ENCODE data around the gene ANKRD11. TPM values are rescaled to one million over a fixed set of nuclear protein-coding genes. Genes with fewer than 3 reads are reported as not detected.

Gene ANKRD11
- total RNA-seq, 1 donor, result 97.4 TPM

DNA sequence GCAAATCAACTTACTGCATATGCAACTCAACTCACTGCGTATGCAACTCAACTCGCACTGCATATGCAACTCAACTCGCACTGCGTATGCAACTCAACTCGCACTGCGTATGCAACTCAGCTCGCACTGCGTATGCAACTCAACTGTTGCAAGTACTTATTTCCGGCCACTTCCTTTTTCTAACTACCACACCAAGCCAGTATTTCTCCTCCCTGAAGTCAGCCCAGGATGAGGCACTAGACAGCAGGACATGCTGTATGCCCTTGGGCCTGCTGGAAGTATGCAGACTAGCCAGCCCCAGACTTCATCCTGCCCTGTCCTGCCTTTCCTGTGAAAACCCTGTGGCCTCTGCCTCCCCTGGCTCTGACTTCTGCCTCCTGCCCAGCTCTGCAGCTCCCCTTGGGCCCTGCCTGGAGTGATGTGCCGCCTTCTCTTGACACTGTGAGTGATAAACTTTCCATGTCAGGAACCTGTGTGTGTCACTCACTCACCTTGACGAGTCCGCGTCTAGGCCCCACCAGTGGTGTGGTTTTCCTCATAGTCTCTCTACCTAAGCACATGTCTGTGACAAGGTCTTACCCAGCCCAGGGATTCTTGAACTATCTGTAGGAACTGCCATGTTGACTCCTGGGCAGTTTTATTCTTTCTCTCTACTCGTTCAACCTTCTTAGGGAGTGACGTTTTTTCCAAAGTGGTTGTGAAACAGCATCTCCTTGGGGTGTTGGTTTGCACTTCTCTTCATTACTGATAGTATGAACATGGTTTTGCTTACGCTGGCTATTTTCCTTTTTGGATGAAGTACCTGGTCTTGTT, 256.5 kb downstream of the ANKRD11 start:
- DNase-seq (ENCODE audit: insufficient read length, low spot score, missing footprints), result no peak
- H3K9me3 ChIP-seq (ENCODE audit: low read depth, low read length), result peaks cover 31% of the 10 kb centered on the region

GRCh38 chr16:89232107-89232506, 258.3 kb downstream of the ANKRD11 start:
- Histone ChIP-seq H3K4me3 (ENCODE audit: insufficient read depth, low read length) (no peak overlapping the region), H3K9me3 (ENCODE audit: low read depth, low read length) (peaks cover 48% of the 10 kb centered on the region), H3K79me2 (ENCODE audit: insufficient read depth, low read length) (peaks cover 22% of the 10 kb centered on the region), H3K4me1 (ENCODE audit: insufficient read depth, low read length) (no peaks in the 10 kb centered on the region), H4K20me1 (ENCODE audit: insufficient read depth, low read length) (no peaks in the 10 kb centered on the region), H3K4me2 (ENCODE audit: insufficient read depth, low read length) (no peak overlapping the region), H3K27ac (ENCODE audit: low read depth, low read length) (no peak overlapping the region), H3K36me3 (ENCODE audit: insufficient read depth, low read length) (peaks cover 69% of the 10 kb centered on the region), H2AFZ (ENCODE audit: low read length) (no peak overlapping the region), H3K27me3 (ENCODE audit: insufficient read depth, low read length) (no peaks in the 10 kb centered on the region)
- no peak for DNase-seq (ENCODE audit: insufficient read length, low spot score, missing footprints)
- TF ChIP-seq, protein P1, sequence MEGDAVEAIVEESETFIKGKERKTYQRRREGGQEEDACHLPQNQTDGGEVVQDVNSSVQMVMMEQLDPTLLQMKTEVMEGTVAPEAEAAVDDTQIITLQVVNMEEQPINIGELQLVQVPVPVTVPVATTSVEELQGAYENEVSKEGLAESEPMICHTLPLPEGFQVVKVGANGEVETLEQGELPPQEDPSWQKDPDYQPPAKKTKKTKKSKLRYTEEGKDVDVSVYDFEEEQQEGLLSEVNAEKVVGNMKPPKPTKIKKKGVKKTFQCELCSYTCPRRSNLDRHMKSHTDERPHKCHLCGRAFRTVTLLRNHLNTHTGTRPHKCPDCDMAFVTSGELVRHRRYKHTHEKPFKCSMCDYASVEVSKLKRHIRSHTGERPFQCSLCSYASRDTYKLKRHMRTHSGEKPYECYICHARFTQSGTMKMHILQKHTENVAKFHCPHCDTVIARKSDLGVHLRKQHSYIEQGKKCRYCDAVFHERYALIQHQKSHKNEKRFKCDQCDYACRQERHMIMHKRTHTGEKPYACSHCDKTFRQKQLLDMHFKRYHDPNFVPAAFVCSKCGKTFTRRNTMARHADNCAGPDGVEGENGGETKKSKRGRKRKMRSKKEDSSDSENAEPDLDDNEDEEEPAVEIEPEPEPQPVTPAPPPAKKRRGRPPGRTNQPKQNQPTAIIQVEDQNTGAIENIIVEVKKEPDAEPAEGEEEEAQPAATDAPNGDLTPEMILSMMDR (IDR thresholded peaks at IDR 0.05; ENCODE audit: extremely low read depth, low read depth, low read length), result no peak

More for the DNA sequence above, 256.5 kb downstream of the ANKRD11 start:
- Histone ChIP-seq H3K36me3 (ENCODE audit: insufficient read depth, low read length) (peaks cover 52% of the 10 kb centered on the region), H3K4me2 (ENCODE audit: insufficient read depth, low read length) (no peak overlapping the region), H2AFZ (ENCODE audit: low read length) (no peak overlapping the region), H3K79me2 (ENCODE audit: insufficient read depth, low read length) (peaks cover 10% of the 10 kb centered on the region), H3K27ac (ENCODE audit: low read depth, low read length) (no peak overlapping the region), H3K27me3 (ENCODE audit: insufficient read depth, low read length) (no peaks in the 10 kb centered on the region), H3K4me3 (ENCODE audit: insufficient read depth, low read length) (no peak overlapping the region), H3K4me1 (ENCODE audit: insufficient read depth, low read length) (no peaks in the 10 kb centered on the region), H4K20me1 (ENCODE audit: insufficient read depth, low read length) (no peaks in the 10 kb centered on the region)
- TF ChIP-seq, protein P1 (IDR thresholded peaks at IDR 0.05; ENCODE audit: extremely low read depth, low read depth, low read length), result no peak

GRCh38 chr16:89230255-89230654, 260.1 kb downstream of the ANKRD11 start:
- no peak for DNase-seq (ENCODE audit: insufficient read length, low spot score, missing footprints)
- TF ChIP-seq, protein P1 (IDR thresholded peaks at IDR 0.05; ENCODE audit: extremely low read depth, low read depth, low read length), result no peak
- H3K4me2 ChIP-seq (ENCODE audit: insufficient read depth, low read length), result no peak overlapping the region
- H3K27me3 ChIP-seq (ENCODE audit: insufficient read depth, low read length), result no peaks in the 10 kb centered on the region
- H2AFZ ChIP-seq (ENCODE audit: low read length), result no peak overlapping the region
- no peaks in the 10 kb centered on the region for H4K20me1 ChIP-seq (ENCODE audit: insufficient read depth, low read length)
- H3K9me3 ChIP-seq (ENCODE audit: low read depth, low read length), result peaks cover 58% of the 10 kb centered on the region
- H3K36me3 ChIP-seq (ENCODE audit: insufficient read depth, low read length), result peaks cover 87% of the 10 kb centered on the region
- peaks cover 22% of the 10 kb centered on the region for H3K79me2 ChIP-seq (ENCODE audit: insufficient read depth, low read length)
- no peaks in the 10 kb centered on the region for H3K4me1 ChIP-seq (ENCODE audit: insufficient read depth, low read length)
- H3K27ac ChIP-seq (ENCODE audit: low read depth, low read length), result no peak overlapping the region
- H3K4me3 ChIP-seq (ENCODE audit: insufficient read depth, low read length), result no peak overlapping the region

- Histone ChIP-seq H3K4me1 (ENCODE audit: insufficient read depth, low read length) (no peaks in the 10 kb centered on the region), H3K79me2 (ENCODE audit: insufficient read depth, low read length) (peaks cover 39% of the 10 kb centered on the region), H4K20me1 (ENCODE audit: insufficient read depth, low read length) (peaks cover 5% of the 10 kb centered on the region), H3K36me3 (ENCODE audit: insufficient read depth, low read length) (peaks cover 83% of the 10 kb centered on the region), H3K4me3 (ENCODE audit: insufficient read depth, low read length) (no peak overlapping the region), H3K27me3 (ENCODE audit: insufficient read depth, low read length) (no peaks in the 10 kb centered on the region), H3K9me3 (ENCODE audit: low read depth, low read length) (peaks cover 34% of the 10 kb centered on the region), H3K4me2 (ENCODE audit: insufficient read depth, low read length) (no peak overlapping the region), H2AFZ (ENCODE audit: low read length) (no peak overlapping the region), H3K27ac (ENCODE audit: low read depth, low read length) (no peak overlapping the region)
- TF ChIP-seq, protein P1 (IDR thresholded peaks at IDR 0.05; ENCODE audit: extremely low read depth, low read depth, low read length), result no peak
- DNase-seq (ENCODE audit: insufficient read length, low spot score, missing footprints), result no peak
These were observed 265.7 kb downstream of the ANKRD11 start for GRCh38 chr16:89224665-89225064.
